Prostate gland (tissue), 2 donors: ENCODE results near the gene CPED1.

Experiments
- CTCF ChIP-seq, 4 experiments: fragments of 200-600 bp in 2 of 4; fragments of 450-650 bp in 2 of 4; sonication (generic) in 2 of 4; IDR thresholded peaks; 1 replicate in 3 of 4; 2 replicates in 1 of 4; pipeline ENCODE4 v1.5.1; 2016 to 2019; ENCODE audit warnings: antibody characterized with exemption in 4 of 4, mild to moderate bottlenecking in 2 of 4, moderate library complexity in 2 of 4
- POLR2AphosphoS5 ChIP-seq: sonication (generic); formaldehyde crosslinking; IDR thresholded peaks from one replicate; pipeline ENCODE4 v1.6.1; 2017; ENCODE audit warnings: antibody characterized with exemption

- TF ChIP-seq POLR2AphosphoS5 (no peak), CTCF (IDR thresholded peaks at IDR 0.05) (no peak)
Observed at GRCh38 chr7:120951826-120952225, 36.7 kb upstream of the CPED1 start.
